Measurements from ENCODE around the gene COMMD9. TPM values are rescaled to one million over a fixed set of nuclear protein-coding genes. Genes with fewer than 3 reads are reported as not detected.

COMMD9 gene
- total RNA-seq, 2 experiments from 2014 or later, result 23.7 to 28.1 TPM

- Mint-ChIP-seq H3K4me3 (no peak overlapping the region), H3K4me1 (ENCODE audit: low read depth) (no peaks in the 10 kb centered on the region), H3K36me3 (peaks cover 6% of the 10 kb centered on the region), H3K9me3 (no peaks in the 10 kb centered on the region), H3K27ac (no peak overlapping the region), H3K27me3 (peaks cover 6% of the 10 kb centered on the region)
- POLR2A ChIA-PET, result no interaction called here
- DNase-seq, result no peak
- intact Hi-C loops (cut with micrococcal nuclease), result loop anchor here (1.0 to 5.0 kb wide), 2 partner anchors 650 to 779 kb away; no protein-coding TSS in a partner anchor
- CTCF ChIA-PET, result interaction anchor here (0.8 to 4.4 kb wide), 18 partner anchors 8 to 779 kb away, joined by 3 to 52 read pairs (median 6); partner anchors contain the start of gene FJX1
Measured at GRCh38 chr11:36266767-36267166, 22.5 kb downstream of the COMMD9 start.

GRCh38 chr11:36265793-36266628, 23.2 kb downstream of the COMMD9 start:
- ChIA-PET CTCF (interaction anchor here (0.6 to 4.4 kb wide), 25 partner anchors 8 to 779 kb away, joined by 3 to 52 read pairs (median 5); partner anchors contain the start of gene FJX1), POLR2A (interaction anchor here (1.1 kb wide), 1 partner anchor 444 kb away, joined by 3 read pairs; no protein-coding TSS in a partner anchor)
- H3K4me1 Mint-ChIP-seq (ENCODE audit: low read depth), result no peaks in the 10 kb centered on the region
- peak; percentile 72 for DNase-seq
- intact Hi-C loops (cut with micrococcal nuclease), result loop anchor here (1.0 to 5.0 kb wide), 2 partner anchors 650 to 779 kb away; no protein-coding TSS in a partner anchor
- no peak overlapping the region for H3K4me3 Mint-ChIP-seq
- H3K27ac Mint-ChIP-seq, result no peak overlapping the region
- H3K36me3 Mint-ChIP-seq, result no peaks in the 10 kb centered on the region
- H3K9me3 Mint-ChIP-seq, result no peaks in the 10 kb centered on the region
- peaks cover 11% of the 10 kb centered on the region for H3K27me3 Mint-ChIP-seq

- no peak overlapping the region for H3K27ac Mint-ChIP-seq
- intact Hi-C loops (cut with micrococcal nuclease), result loop anchor here (5.0 kb wide), 1 partner anchor 778 kb away; no protein-coding TSS in a partner anchor
- ChIA-PET POLR2A (no interaction called here), CTCF (interaction anchor here (0.6 to 4.4 kb wide), 14 partner anchors 8 to 778 kb away, joined by 3 to 52 read pairs (median 8); partner anchors contain the start of gene FJX1)
- peaks cover 16% of the 10 kb centered on the region for H3K27me3 Mint-ChIP-seq
- H3K4me1 Mint-ChIP-seq (ENCODE audit: low read depth), result no peaks in the 10 kb centered on the region
- H3K36me3 Mint-ChIP-seq, result no peaks in the 10 kb centered on the region
- H3K9me3 Mint-ChIP-seq, result no peaks in the 10 kb centered on the region
- no peak for DNase-seq
- no peak overlapping the region for H3K4me3 Mint-ChIP-seq
Measured at GRCh38 chr11:36264973-36265344, 24.3 kb downstream of the COMMD9 start.

GRCh38 chr11:36264011-36264972, 24.9 kb downstream of the COMMD9 start:
- no peak for DNase-seq
- Mint-ChIP-seq H3K27ac (no peak overlapping the region), H3K4me3 (no peak overlapping the region), H3K27me3 (peaks cover 17% of the 10 kb centered on the region), H3K4me1 (ENCODE audit: low read depth) (no peaks in the 10 kb centered on the region), H3K9me3 (no peaks in the 10 kb centered on the region), H3K36me3 (no peaks in the 10 kb centered on the region)
- intact Hi-C loops (cut with micrococcal nuclease), result no loop called here
- ChIA-PET POLR2A (no interaction called here), CTCF (interaction anchor here (0.6 to 4.4 kb wide), 5 partner anchors 83 to 777 kb away, joined by 3 to 52 read pairs (median 3); no protein-coding TSS in a partner anchor)

GRCh38 chr11:36261094-36261493, 28.1 kb downstream of the COMMD9 start:
- POLR2A ChIA-PET, result no interaction called here
- peaks cover 31% of the 10 kb centered on the region for H3K27me3 Mint-ChIP-seq
- H3K36me3 Mint-ChIP-seq, result no peaks in the 10 kb centered on the region
- no peak overlapping the region for H3K4me3 Mint-ChIP-seq
- no peak for DNase-seq
- H3K9me3 Mint-ChIP-seq, result no peaks in the 10 kb centered on the region
- H3K4me1 Mint-ChIP-seq (ENCODE audit: low read depth), result no peaks in the 10 kb centered on the region
- intact Hi-C loops (cut with micrococcal nuclease), result no loop called here
- H3K27ac Mint-ChIP-seq, result no peak overlapping the region
- CTCF ChIA-PET, result interaction anchor here (0.9 to 1.0 kb wide), 2 partner anchors 439 to 645 kb away, joined by 3 read pairs; no protein-coding TSS in a partner anchor

GRCh38 chr11:36258730-36259360, 30.4 kb downstream of the COMMD9 start:
- H3K9me3 Mint-ChIP-seq, result no peaks in the 10 kb centered on the region

GRCh38 chr11:36257351-36257750, 31.9 kb downstream of the COMMD9 start:
- POLR2A ChIA-PET, result interaction anchor here (1.6 kb wide), 1 partner anchor 16 kb away, joined by 3 read pairs; no protein-coding TSS in a partner anchor
- H3K4me3 Mint-ChIP-seq, result no peak overlapping the region
- DNase-seq, result no peak
- intact Hi-C loops (cut with micrococcal nuclease), result no loop called here
- CTCF ChIA-PET, result interaction anchor here (0.9 to 2.5 kb wide), 7 partner anchors 8 to 642 kb away, joined by 3 to 15 read pairs (median 6); no protein-coding TSS in a partner anchor
- no peaks in the 10 kb centered on the region for H3K36me3 Mint-ChIP-seq
- H3K9me3 Mint-ChIP-seq, result no peaks in the 10 kb centered on the region
- peaks cover 31% of the 10 kb centered on the region for H3K27me3 Mint-ChIP-seq
- H3K27ac Mint-ChIP-seq, result no peak overlapping the region
- H3K4me1 Mint-ChIP-seq (ENCODE audit: low read depth), result no peaks in the 10 kb centered on the region

More at GRCh38 chr11:36258730-36259360, 30.4 kb downstream of the COMMD9 start:
- Mint-ChIP-seq H3K27ac (no peak overlapping the region), H3K4me3 (no peak overlapping the region), H3K27me3 (peaks cover 30% of the 10 kb centered on the region), H3K36me3 (no peaks in the 10 kb centered on the region), H3K4me1 (ENCODE audit: low read depth) (no peaks in the 10 kb centered on the region)
- DNase-seq, result peak; percentile 42
- ChIA-PET POLR2A (interaction anchor here (1.6 kb wide), 1 partner anchor 14 kb away, joined by 3 read pairs; no protein-coding TSS in a partner anchor), CTCF (interaction anchor here (0.7 to 2.5 kb wide), 10 partner anchors 9 to 648 kb away, joined by 3 to 18 read pairs (median 6); no protein-coding TSS in a partner anchor)
- intact Hi-C loops (cut with micrococcal nuclease), result loop anchor here (2.0 kb wide), 1 partner anchor 216 kb away; no protein-coding TSS in a partner anchor

GRCh38 chr11:36254713-36255112, 34.5 kb downstream of the COMMD9 start:
- POLR2A ChIA-PET, result no interaction called here

GRCh38 chr11:36253238-36253637, 36.0 kb downstream of the COMMD9 start:
- Mint-ChIP-seq H3K4me3 (no peak overlapping the region), H3K9me3 (no peaks in the 10 kb centered on the region), H3K27me3 (peaks cover 23% of the 10 kb centered on the region), H3K4me1 (ENCODE audit: low read depth) (no peaks in the 10 kb centered on the region), H3K36me3 (no peaks in the 10 kb centered on the region), H3K27ac (no peak overlapping the region)
- intact Hi-C loops (cut with micrococcal nuclease), result no loop called here
- no peak for DNase-seq
- CTCF ChIA-PET, result no interaction called here
- POLR2A ChIA-PET, result no interaction called here

More at GRCh38 chr11:36254713-36255112, 34.5 kb downstream of the COMMD9 start:
- Mint-ChIP-seq H3K27me3 (peaks cover 25% of the 10 kb centered on the region), H3K9me3 (no peaks in the 10 kb centered on the region), H3K27ac (no peak overlapping the region), H3K4me3 (no peak overlapping the region), H3K36me3 (no peaks in the 10 kb centered on the region), H3K4me1 (ENCODE audit: low read depth) (no peaks in the 10 kb centered on the region)
- CTCF ChIA-PET, result interaction anchor here (1.2 kb wide), 1 partner anchor 11 kb away, joined by 4 read pairs; no protein-coding TSS in a partner anchor
- intact Hi-C loops (cut with micrococcal nuclease), result no loop called here
- no peak for DNase-seq

GRCh38 chr11:36251823-36252222, 37.4 kb downstream of the COMMD9 start:
- POLR2A ChIA-PET, result no interaction called here
- Mint-ChIP-seq H3K4me1 (ENCODE audit: low read depth) (no peaks in the 10 kb centered on the region), H3K4me3 (no peak overlapping the region), H3K9me3 (no peaks in the 10 kb centered on the region), H3K27me3 (peaks cover 29% of the 10 kb centered on the region), H3K36me3 (no peaks in the 10 kb centered on the region), H3K27ac (no peak overlapping the region)
- no peak for DNase-seq
- intact Hi-C loops (cut with micrococcal nuclease), result no loop called here
- CTCF ChIA-PET, result no interaction called here

GRCh38 chr11:36249246-36249645, 40.0 kb downstream of the COMMD9 start:
- DNase-seq, result no peak
- intact Hi-C loops (cut with micrococcal nuclease), result loop anchor here (10.0 kb wide), 1 partner anchor 104 kb away; no protein-coding TSS in a partner anchor
- POLR2A ChIA-PET, result no interaction called here
- CTCF ChIA-PET, result interaction anchor here (0.6 to 2.8 kb wide), 5 partner anchors 9 to 498 kb away, joined by 3 to 16 read pairs (median 4); no protein-coding TSS in a partner anchor
- Mint-ChIP-seq H3K27ac (no peak overlapping the region), H3K4me3 (no peak overlapping the region), H3K27me3 (peaks cover 28% of the 10 kb centered on the region), H3K36me3 (no peaks in the 10 kb centered on the region), H3K4me1 (ENCODE audit: low read depth) (no peaks in the 10 kb centered on the region), H3K9me3 (no peaks in the 10 kb centered on the region)
